ENCODE results near the gene GPR75. TPM values are rescaled to one million over a fixed set of nuclear protein-coding genes. Genes with fewer than 3 reads are reported as not detected.

Gene GPR75
- total RNA-seq (0.99 and 1.2 TPM in 2 replicates), polyA plus RNA-seq (0.15 TPM in 1 of 2 replicates, not detected in the other)

DNA sequence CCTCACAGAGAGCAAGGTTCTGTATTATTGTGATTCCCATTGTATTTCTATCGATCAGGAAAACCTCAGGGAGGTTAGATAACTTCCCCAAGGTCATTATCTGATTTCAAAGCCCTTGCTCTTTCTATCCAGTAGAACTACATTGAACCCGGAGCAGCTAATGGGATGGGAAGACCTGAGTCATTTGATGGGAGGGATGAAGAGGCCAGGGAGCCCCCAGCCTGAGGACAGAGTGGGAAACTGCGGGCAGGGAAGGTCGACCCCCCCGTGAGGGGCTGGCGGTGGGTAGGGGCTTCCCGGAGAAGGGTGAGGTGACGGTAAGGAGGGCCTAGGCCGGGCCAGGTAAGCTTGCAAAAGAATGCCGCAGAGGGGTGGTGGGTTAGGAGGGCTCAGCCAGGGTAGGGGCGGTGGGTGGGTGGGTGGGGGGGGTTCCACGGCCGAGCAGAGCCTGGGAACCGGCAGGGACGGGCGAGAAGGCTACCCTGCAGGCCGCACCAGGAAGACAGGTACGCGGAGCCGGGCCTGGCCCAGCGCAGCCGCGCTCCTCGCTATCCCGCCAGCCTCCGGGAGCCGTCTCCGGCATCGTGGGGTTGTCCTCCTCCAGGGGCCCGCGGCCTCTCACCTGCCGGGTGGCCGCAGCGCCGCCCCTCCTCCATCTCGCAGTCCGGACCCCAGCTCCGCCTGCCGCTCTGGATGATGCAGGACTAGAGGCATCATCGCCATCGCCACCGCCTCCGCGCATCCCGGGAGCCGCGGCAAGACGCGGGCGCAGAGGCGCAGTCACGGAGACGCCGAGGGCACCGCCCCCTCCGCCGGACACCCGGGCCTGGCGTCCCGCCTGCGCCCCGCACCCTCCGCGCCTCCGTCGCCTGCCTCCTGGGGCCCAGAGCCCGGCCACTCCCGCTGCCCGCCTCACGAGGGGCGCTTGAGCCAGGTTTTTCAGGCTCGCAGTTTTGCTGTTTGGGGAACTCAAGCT is at the start of gene GPR75:
Gene GPR75 (minus strand): TSS at position 762 of the 976 bp plus-strand sequence. CDS start 5,211 bp downstream, outside the sequence.
- TF ChIP-seq, protein P1, sequence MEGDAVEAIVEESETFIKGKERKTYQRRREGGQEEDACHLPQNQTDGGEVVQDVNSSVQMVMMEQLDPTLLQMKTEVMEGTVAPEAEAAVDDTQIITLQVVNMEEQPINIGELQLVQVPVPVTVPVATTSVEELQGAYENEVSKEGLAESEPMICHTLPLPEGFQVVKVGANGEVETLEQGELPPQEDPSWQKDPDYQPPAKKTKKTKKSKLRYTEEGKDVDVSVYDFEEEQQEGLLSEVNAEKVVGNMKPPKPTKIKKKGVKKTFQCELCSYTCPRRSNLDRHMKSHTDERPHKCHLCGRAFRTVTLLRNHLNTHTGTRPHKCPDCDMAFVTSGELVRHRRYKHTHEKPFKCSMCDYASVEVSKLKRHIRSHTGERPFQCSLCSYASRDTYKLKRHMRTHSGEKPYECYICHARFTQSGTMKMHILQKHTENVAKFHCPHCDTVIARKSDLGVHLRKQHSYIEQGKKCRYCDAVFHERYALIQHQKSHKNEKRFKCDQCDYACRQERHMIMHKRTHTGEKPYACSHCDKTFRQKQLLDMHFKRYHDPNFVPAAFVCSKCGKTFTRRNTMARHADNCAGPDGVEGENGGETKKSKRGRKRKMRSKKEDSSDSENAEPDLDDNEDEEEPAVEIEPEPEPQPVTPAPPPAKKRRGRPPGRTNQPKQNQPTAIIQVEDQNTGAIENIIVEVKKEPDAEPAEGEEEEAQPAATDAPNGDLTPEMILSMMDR (IDR thresholded peaks at IDR 0.05; ENCODE audit: low read depth, low read length) = no peak
- Histone ChIP-seq H3K4me3 (no peak within 1 kb of the TSS), H3K36me3 (no peaks in the 10 kb centered on the region), H3K27me3 (no peaks in the 10 kb centered on the region), H3K27ac (no peak within 1 kb of the TSS), H3K9me3 (ENCODE audit: low read depth) (no peaks in the 10 kb centered on the region), H3K4me1 (ENCODE audit: low read depth) (no peaks in the 10 kb centered on the region)
- DNase-seq (ENCODE audit: low read depth in 1 of 2, low spot score in 1 of 2) = peak; percentile 32 to 38

DNA sequence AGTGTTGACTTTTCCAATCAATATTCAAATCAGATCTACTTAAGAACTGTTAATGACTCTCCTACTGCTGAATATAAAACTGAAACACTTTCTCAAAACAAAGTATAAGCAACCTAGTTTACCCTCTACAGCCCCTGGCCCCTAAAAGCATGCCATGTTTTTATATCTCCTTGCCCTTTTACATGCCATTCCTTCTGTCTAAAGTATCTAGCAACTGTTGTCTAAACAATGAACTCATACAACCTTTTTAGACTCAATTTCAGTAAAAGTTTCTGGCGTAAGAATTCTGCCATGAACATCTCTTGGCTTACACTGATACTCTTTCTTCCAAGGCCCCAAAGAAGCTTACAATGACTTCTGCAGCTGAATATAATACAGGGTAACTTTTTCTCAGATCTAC is 47.8 kb upstream of the GPR75 start:
- Histone ChIP-seq H3K27ac (no peak overlapping the region), H3K27me3 (no peaks in the 10 kb centered on the region), H3K36me3 (peaks cover 52% of the 10 kb centered on the region), H3K9me3 (ENCODE audit: low read depth) (no peaks in the 10 kb centered on the region), H3K4me3 (no peak overlapping the region), H3K4me1 (ENCODE audit: low read depth) (no peaks in the 10 kb centered on the region)
- TF ChIP-seq, protein P1 (IDR thresholded peaks at IDR 0.05; ENCODE audit: low read depth, low read length) = no peak
- no peak for DNase-seq (ENCODE audit: low read depth in 1 of 2, low spot score in 1 of 2)

DNA sequence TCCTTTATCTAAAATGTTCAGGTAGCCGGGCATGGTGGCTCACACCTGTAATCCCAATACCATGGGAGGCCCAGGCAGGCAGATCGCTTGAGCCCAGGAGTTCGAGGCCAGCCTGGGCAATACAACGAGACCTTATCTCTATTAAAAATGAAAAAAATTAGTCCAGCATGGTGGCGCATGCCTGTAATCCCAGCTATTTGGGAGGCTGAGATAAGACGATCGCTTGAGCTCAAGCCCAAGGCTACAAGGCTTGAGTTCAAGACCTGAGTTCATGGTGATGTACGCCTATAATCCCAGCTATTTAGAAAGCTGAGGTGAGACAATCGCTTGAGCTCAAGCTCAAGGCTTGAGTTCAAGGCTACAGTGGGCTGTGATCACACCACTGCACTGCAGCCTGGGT is 45.6 kb upstream of the GPR75 start:
- H3K4me3 ChIP-seq = no peak overlapping the region
- no peaks in the 10 kb centered on the region for H3K9me3 ChIP-seq (ENCODE audit: low read depth)
- TF ChIP-seq, protein P1 (IDR thresholded peaks at IDR 0.05; ENCODE audit: low read depth, low read length) = no peak
- DNase-seq (ENCODE audit: low read depth in 1 of 2, low spot score in 1 of 2) = no peak
- H3K4me1 ChIP-seq (ENCODE audit: low read depth) = no peaks in the 10 kb centered on the region
- peaks cover 70% of the 10 kb centered on the region for H3K36me3 ChIP-seq
- H3K27me3 ChIP-seq = no peaks in the 10 kb centered on the region
- H3K27ac ChIP-seq = no peak overlapping the region

DNA sequence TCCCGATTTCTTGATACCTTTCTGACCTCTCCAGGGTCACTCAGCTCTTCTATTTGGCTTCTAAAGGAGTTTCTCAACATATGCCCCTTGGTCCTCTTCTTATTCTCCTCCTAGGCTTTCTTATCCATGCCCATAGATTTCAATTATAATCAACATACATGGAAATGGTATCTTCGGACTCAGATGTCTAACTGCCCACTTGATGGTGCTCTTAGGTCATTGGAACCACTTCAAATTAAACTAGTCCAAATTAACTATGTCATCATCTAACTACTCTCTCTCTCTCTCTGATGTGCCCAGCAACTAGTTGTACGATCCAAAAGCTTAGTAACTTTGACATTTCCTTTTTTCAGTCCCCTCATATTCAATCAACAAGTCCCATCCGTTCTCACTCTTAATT is 43.2 kb upstream of the GPR75 start:
- Histone ChIP-seq H3K27ac (no peak overlapping the region), H3K4me1 (ENCODE audit: low read depth) (no peaks in the 10 kb centered on the region), H3K4me3 (no peak overlapping the region), H3K9me3 (ENCODE audit: low read depth) (no peaks in the 10 kb centered on the region), H3K27me3 (no peaks in the 10 kb centered on the region), H3K36me3 (peaks cover 72% of the 10 kb centered on the region)
- no peak for DNase-seq (ENCODE audit: low read depth in 1 of 2, low spot score in 1 of 2)
- TF ChIP-seq, protein P1 (IDR thresholded peaks at IDR 0.05; ENCODE audit: low read depth, low read length) = no peak

DNA sequence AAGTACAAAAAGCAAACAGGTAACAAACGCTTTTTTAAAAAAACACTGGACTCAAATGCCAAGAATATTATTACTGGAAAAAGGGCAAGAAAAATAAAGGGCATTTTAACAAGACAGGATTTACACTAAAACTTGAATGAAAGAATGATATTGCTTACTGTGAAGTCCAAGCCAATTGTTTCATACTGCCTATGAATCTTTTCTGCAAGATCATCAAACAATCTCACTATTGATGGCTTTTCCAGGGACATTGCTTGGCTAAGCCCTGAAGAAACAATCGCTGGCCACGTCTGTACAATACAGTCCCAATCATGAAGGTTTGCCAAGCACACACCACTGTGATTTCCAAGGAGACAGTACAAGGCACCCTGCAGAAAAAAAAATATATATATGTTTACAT is 41.4 kb upstream of the GPR75 start:
- TF ChIP-seq, protein P1 (IDR thresholded peaks at IDR 0.05; ENCODE audit: low read depth, low read length) = no peak
- H3K27me3 ChIP-seq = no peaks in the 10 kb centered on the region
- peaks cover 69% of the 10 kb centered on the region for H3K36me3 ChIP-seq
- no peaks in the 10 kb centered on the region for H3K9me3 ChIP-seq (ENCODE audit: low read depth)
- no peaks in the 10 kb centered on the region for H3K4me1 ChIP-seq (ENCODE audit: low read depth)
- no peak overlapping the region for H3K4me3 ChIP-seq
- no peak for DNase-seq (ENCODE audit: low read depth in 1 of 2, low spot score in 1 of 2)
- no peak overlapping the region for H3K27ac ChIP-seq
